IPS DF 6.9 (cell line): ENCODE data around the gene CAMK1.

Source experiments
- DNase-seq: peaks from one replicate; pipeline ENCODE4 v3.0.0-alpha.2; 2013; ENCODE audit warnings: low read depth, low spot score
- H3K27ac ChIP-seq: one replicate; pipeline ENCODE4 v1.5.1; 2013; ENCODE audit warnings: low read length, control low read depth
- H3K27me3 ChIP-seq: 2 replicates; pipeline ENCODE4 v1.6.1; 2013; ENCODE audit warnings: mild to moderate bottlenecking, low read length; ENCODE audit not compliant: control insufficient read depth, insufficient read depth
- H3K36me3 ChIP-seq: 2 replicates; pipeline ENCODE4 v1.6.1; 2013; ENCODE audit warnings: low read length; ENCODE audit not compliant: control insufficient read depth, insufficient read depth
- H3K4me1 ChIP-seq: 2 replicates; pipeline ENCODE4 v1.6.1; 2013; ENCODE audit warnings: low read length; ENCODE audit not compliant: control insufficient read depth, insufficient read depth
- H3K4me3 ChIP-seq: 2 replicates; pipeline ENCODE4 v1.5.1; 2013; ENCODE audit warnings: mild to moderate bottlenecking, low read length
- H3K9me3 ChIP-seq: 2 replicates; pipeline ENCODE4 v1.6.1; 2013; ENCODE audit warnings: low read length, inconsistent platforms; ENCODE audit not compliant: control insufficient read depth, insufficient read depth
- whole genome bisulfite sequencing: extraction: QIAGEN DNeasy Blood & Tissue Kit; methylation state at CpG from one replicate; pipeline ENCODE4 v1.1.7; 2013; ENCODE audit warnings: mixed read lengths, missing lambda C conversion rate; ENCODE audit not compliant: insufficient read length, insufficient coverage; 5-methylcytosine and 5-hydroxymethylcytosine counted together

The CAMK1 gene

DNA sequence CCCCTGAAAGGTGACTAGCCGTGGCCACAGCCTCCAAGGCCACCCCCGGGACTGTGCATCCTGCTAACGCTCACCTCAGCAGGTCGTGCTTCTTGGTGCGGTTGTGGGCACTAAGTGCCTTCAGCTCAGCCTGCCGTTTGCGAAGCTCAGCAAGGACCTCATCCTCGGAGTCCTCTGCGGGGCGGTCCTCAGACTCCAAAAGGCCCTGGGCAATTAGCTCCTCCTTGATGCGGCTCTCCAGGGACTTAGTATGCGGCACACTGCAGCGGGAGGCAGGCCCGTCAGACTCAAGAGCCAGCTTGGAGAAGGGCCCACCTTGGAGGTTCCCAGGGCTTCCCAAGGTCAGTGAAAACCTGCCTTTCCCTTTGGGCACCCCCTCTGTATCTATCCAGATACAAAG, 14.2 kb upstream of the CAMK1 start:
- Histone ChIP-seq H3K9me3 (no peaks in the 10 kb centered on the region), H3K4me3 (no peak overlapping the region), H3K27me3 (no peaks in the 10 kb centered on the region), H3K27ac (no peak overlapping the region), H3K36me3 (peaks cover 13% of the 10 kb centered on the region), H3K4me1 (no peaks in the 10 kb centered on the region)
- no peak for DNase-seq
- WGBS, result no CpG with 5 or more reads among the region's 14 CpGs

DNA sequence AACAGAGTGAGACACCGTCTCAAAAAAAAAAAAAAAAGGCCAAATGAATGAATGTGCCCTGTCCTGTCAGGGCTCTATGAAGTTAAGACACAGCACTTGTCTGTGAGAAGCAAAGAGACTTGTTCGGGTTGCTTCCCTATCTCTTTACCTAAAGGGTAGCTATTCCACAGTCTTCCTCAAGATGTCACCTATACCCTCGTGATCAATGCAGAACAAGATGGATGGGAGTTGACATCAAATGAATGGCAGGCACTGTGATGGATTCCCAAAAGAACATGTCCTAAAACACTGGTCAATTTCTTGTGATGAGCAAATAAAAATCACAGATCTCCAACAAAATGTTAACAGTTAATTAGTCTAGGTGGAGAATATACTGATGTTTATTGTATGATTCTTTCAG, 13.0 kb upstream of the CAMK1 start:
- no peak for DNase-seq
- no peaks in the 10 kb centered on the region for H3K9me3 ChIP-seq
- no peak overlapping the region for H3K27ac ChIP-seq
- no peaks in the 10 kb centered on the region for H3K4me1 ChIP-seq
- peaks cover 13% of the 10 kb centered on the region for H3K36me3 ChIP-seq
- H3K27me3 ChIP-seq, result no peaks in the 10 kb centered on the region
- WGBS, result no CpG with 5 or more reads among the region's 3 CpGs
- no peak overlapping the region for H3K4me3 ChIP-seq

DNA sequence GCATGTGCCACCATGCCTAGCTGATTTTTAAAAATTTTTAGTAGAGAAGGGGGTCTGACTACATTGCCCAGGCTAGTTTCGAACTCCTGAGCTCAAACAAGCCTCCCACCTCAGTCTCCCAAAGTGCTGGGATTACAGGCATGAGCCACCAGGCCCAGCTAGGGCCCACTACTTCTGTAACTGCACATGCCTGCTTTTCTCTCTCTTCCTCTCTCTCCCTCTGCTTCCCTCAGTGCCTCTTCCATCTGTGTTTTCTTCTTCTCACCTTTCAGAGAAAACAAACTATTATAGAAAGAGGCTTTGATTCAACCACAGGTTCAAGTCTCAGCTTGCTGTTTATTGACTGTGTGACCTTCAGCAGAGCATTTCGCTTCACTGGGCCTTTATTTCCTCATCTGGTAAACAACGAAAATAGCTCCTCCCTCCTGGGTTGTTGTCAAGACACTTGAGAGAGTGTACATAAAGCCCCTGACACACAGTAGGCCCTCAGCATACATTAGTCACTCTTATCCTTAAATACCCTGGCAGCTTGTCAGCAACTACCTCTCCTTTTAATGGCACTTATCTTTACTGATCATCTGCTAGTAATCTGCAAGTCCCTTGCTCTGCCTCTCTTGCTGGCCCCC, 12.3 kb upstream of the CAMK1 start:
- Histone ChIP-seq H3K4me3 (no peak overlapping the region), H3K36me3 (peaks cover 13% of the 10 kb centered on the region), H3K4me1 (no peaks in the 10 kb centered on the region), H3K27me3 (no peaks in the 10 kb centered on the region), H3K27ac (no peak overlapping the region), H3K9me3 (no peaks in the 10 kb centered on the region)
- no CpG with 5 or more reads among the region's 3 CpGs for WGBS
- DNase-seq, result no peak

DNA sequence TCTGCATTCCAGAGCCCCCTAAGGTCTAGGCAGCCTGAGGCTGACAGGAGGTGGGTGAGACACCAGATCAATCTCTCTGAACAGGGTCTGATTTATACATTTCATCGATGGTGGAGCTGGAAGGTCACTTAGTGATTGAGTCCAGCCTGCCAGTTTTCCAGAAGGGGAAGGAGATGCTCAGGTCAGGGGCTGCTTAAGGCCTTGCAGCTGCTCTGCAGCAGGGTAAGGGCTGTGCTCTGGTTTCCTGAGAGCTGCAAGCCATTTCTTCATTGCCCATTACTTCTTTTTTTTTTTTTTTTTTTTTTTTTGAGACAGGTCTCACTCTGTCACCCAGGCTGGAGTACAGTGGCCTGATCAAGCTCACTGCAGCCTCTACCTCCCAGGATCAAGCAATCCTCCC, 11.8 kb upstream of the CAMK1 start:
- H3K36me3 ChIP-seq, result peaks cover 13% of the 10 kb centered on the region
- no CpG with 5 or more reads among the region's 1 CpG for WGBS
- no peaks in the 10 kb centered on the region for H3K27me3 ChIP-seq
- no peaks in the 10 kb centered on the region for H3K4me1 ChIP-seq
- no peak overlapping the region for H3K4me3 ChIP-seq
- DNase-seq, result no peak
- H3K27ac ChIP-seq, result no peak overlapping the region
- no peaks in the 10 kb centered on the region for H3K9me3 ChIP-seq

DNA sequence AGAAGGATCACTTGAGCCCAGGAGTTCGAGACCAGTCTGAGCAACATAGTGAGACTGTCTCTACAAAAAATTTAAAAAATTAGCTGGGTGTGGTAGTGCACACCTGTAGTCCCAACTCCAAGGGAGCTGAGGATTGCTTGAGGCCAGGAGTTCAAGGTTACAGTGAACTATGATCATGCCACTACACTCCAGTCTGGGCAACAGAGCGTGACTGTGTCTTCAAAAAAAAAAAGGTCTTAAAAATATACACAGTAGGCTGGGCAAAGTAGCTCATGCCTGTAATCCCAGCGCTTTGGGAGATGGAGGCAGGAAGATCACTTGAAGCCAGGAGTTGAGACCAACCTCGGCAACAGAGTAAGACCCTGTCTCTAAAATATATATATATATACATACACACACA, 11.2 kb upstream of the CAMK1 start:
- peaks cover 13% of the 10 kb centered on the region for H3K36me3 ChIP-seq
- no peaks in the 10 kb centered on the region for H3K27me3 ChIP-seq
- no peak overlapping the region for H3K4me3 ChIP-seq
- no peaks in the 10 kb centered on the region for H3K9me3 ChIP-seq
- no peak for DNase-seq
- H3K27ac ChIP-seq, result no peak overlapping the region
- no peaks in the 10 kb centered on the region for H3K4me1 ChIP-seq
- no CpG with 5 or more reads among the region's 4 CpGs for WGBS

DNA sequence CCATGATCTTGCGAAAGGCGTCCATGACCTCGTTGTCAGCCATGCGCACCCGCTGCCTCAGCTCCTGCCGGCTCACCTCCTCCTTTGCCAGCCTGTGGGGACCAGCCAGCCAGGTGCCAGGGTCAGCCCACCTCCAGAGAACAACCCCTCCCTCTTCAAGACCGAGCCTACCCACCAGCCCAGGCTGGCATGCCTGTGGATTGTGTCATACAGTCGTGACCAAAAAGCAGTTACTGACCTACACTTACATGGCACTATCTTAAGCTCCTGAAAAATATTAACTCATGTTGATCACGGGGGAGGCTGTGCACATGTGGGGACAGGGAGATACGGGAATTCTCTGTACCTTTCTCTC, 10.7 kb upstream of the CAMK1 start:
- H3K36me3 ChIP-seq, result peaks cover 10% of the 10 kb centered on the region
- H3K27me3 ChIP-seq, result no peaks in the 10 kb centered on the region
- H3K4me1 ChIP-seq, result no peaks in the 10 kb centered on the region
- no peaks in the 10 kb centered on the region for H3K9me3 ChIP-seq
- H3K27ac ChIP-seq, result no peak overlapping the region
- no peak overlapping the region for H3K4me3 ChIP-seq
- WGBS, result no CpG with 5 or more reads among the region's 10 CpGs
- no peak for DNase-seq

DNA sequence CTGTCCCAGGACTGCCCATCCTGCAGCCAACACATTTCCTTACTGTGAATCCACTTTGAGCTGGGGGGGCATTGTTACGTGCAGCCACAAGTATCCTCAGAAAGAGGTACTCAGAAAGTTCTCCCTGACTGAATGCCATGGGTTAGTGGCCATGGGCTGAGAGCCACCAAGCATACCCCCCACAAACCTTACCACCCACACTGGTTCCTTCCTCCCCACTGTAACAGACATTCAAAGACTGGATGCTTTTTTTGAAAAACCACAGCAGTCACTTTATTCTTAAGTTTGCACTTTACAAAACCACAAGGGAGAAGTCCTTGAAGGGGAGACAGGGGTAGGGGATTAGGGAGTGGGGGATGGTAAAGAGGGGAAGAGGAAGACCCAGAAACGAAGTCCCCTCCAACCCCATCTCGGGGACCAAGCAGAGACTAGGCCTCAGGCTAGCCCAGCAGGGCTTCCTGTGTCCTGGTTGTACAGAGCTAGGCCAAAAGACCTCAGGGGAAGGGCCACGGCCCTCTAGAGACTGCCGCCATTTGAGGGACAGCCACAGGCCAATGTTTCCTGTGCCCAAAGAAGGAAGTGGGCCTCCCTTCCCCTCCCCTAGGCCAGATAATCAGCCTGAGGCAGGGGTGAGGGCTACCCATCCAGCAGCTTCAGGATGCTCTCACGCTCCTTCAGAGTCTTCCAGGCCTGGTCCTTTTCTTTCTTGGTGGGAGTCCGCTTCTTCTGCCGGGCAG, 10.1 kb upstream of the CAMK1 start:
- Histone ChIP-seq H3K4me3 (no peak overlapping the region), H3K9me3 (no peaks in the 10 kb centered on the region), H3K27ac (no peak overlapping the region), H3K36me3 (peaks cover 6% of the 10 kb centered on the region), H3K27me3 (no peaks in the 10 kb centered on the region), H3K4me1 (no peaks in the 10 kb centered on the region)
- DNase-seq, result no peak
- WGBS, result no CpG with 5 or more reads among the region's 8 CpGs

DNA sequence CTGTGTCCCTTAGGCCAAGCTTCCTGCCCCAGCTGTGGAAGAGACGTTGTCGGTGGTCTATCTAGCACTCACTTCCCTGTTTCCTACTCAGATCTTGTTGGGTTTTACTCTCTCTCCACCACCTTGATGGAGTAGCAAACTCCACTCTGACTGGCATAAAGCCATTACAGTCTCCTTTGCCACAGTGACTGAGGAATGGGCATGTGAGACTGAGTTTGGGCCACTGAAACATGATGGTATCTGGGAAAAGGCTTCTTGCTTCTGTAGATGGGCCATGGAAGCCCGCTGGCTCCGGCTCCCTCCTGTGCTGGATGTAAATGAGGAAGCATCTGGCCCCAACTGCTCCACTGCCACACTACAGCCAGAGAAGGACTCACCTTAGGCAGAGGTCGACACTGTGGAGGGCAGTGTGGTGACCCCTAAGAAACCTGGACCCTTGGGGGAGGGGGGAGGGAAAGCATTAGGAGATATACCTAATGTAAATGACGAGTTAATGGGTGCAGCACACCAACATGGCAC, 9.4 kb upstream of the CAMK1 start:
- no peaks in the 10 kb centered on the region for H3K4me1 ChIP-seq
- H3K36me3 ChIP-seq, result peaks cover 6% of the 10 kb centered on the region
- no peak overlapping the region for H3K27ac ChIP-seq
- H3K27me3 ChIP-seq, result no peaks in the 10 kb centered on the region
- DNase-seq, result no peak
- no peaks in the 10 kb centered on the region for H3K9me3 ChIP-seq
- no peak overlapping the region for H3K4me3 ChIP-seq
- WGBS, result no CpG with 5 or more reads among the region's 6 CpGs

DNA sequence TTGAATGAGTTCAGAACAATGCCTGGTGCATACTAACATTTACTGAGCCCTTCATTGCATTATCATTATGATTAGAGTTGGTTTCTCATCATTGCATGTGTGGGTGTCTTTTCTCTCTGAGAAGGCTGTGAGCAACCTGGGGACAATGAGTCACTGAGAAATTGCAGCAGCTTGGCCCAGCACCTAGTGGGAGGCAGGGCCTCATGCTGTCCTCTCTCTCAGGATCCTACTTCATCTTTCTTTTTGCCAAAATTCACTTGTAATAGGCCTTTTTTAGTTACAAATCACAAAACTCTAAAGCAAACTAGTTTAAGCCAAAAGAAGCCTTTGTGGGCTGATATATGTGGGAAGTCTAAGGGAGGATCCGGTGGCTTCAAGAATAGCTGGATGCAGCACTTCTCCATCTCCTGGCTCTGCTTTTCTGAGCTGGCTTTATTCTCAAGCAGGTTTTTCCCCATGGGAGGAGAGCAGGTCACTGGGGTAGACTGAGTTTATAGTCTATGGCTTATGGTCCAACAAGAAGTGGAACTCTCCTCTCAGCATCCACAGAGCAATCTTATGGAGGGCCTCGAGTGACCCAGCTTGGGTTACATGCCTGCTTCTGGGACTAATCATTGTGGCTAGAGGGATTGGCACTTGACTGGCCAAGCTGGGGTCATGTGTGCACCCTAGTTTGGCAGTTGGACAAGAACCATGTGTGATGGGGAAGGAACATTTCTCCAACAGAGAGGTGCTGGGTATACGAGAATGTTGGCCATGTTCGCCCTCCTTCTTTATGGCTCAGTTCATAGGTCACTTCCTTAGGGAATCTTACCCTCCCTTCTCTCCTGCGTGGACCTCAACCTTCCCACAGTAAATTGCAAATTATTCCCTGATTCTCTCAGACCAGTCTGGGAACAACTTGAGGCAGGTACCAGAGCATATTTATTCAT, 8.7 kb upstream of the CAMK1 start:
- Histone ChIP-seq H3K9me3 (no peaks in the 10 kb centered on the region), H3K36me3 (peaks cover 3% of the 10 kb centered on the region; the same call in 1 of the 2 replicates), H3K4me3 (no peak overlapping the region), H3K27me3 (no peaks in the 10 kb centered on the region), H3K27ac (no peak overlapping the region), H3K4me1 (no peaks in the 10 kb centered on the region)
- WGBS, result no CpG with 5 or more reads among the region's 5 CpGs
- no peak for DNase-seq

DNA sequence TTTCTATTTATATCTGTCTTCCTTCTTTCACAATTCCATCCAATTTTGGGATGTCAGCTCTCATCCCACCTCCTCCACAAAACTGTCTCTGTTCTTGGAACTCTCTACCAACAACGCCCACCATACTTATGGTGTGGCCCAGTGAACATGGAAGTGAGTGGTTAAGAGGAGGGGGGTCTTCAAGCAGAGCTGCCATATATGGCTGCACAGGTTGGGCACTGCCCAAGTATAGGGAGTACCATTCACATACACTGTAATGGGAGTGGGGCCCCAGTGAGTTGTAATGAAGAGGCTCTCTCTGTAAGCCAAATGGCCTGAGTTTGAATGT, 7.9 kb upstream of the CAMK1 start:
- Histone ChIP-seq H3K9me3 (no peaks in the 10 kb centered on the region), H3K4me1 (no peaks in the 10 kb centered on the region), H3K27me3 (no peaks in the 10 kb centered on the region), H3K4me3 (no peak overlapping the region), H3K27ac (no peak overlapping the region), H3K36me3 (peaks cover 3% of the 10 kb centered on the region; the same call in 1 of the 2 replicates)
- no CpG with 5 or more reads among the region's 1 CpG for WGBS
- DNase-seq, result no peak
